GM12874 (cell line): ENCODE results near the gene CMSS1.

Experiments
- CTCF ChIP-seq: IDR thresholded peaks from 2 replicates; pipeline ENCODE4 v1.5.1; 2011; ENCODE audit warnings: low read depth, mild to moderate bottlenecking, control low read depth, low read length, moderate library complexity; ENCODE audit not compliant: insufficient read depth

The CMSS1 gene

GRCh38 chr3:99997293-99997692 lies 179.6 kb downstream of the CMSS1 start:
- no peak for TF ChIP-seq CTCF

- no peak for TF ChIP-seq CTCF
Observed at GRCh38 chr3:99999536-99999935, 181.9 kb downstream of the CMSS1 start.

- no peak for TF ChIP-seq CTCF
Observed at GRCh38 chr3:100001083-100001482, 183.4 kb downstream of the CMSS1 start.

- no peak for TF ChIP-seq CTCF
Observed at GRCh38 chr3:100001526-100002270, 184.0 kb downstream of the CMSS1 start.

- TF ChIP-seq CTCF, result no peak
Observed at GRCh38 chr3:100002599-100003350, 185.1 kb downstream of the CMSS1 start.

GRCh38 chr3:100003609-100004503 lies 186.2 kb downstream of the CMSS1 start:
- TF ChIP-seq CTCF, result no peak

GRCh38 chr3:100004931-100005330 lies 187.3 kb downstream of the CMSS1 start:
- TF ChIP-seq CTCF, result no peak
